Inflammatory macrophage (primary cell): ENCODE results near the gene SORCS2.

Source experiments
- DNase-seq, 2 donors: peaks; one replicate each; pipeline ENCODE4 v3.0.0-alpha.2; 2020 to 2022

Gene SORCS2

GRCh38 chr4:7309181-7309580 is 116.8 kb downstream of the SORCS2 start:
- no peak for DNase-seq

GRCh38 chr4:7309636-7310390 is 117.5 kb downstream of the SORCS2 start:
- no peak for DNase-seq

GRCh38 chr4:7310451-7310850 is 118.1 kb downstream of the SORCS2 start:
- DNase-seq = no peak

- DNase-seq = no peak
Observed at GRCh38 chr4:7311205-7311604, 118.9 kb downstream of the SORCS2 start.

GRCh38 chr4:7312691-7313090 is 120.4 kb downstream of the SORCS2 start:
- no peak for DNase-seq

GRCh38 chr4:7313347-7313811 is 121.0 kb downstream of the SORCS2 start:
- DNase-seq = no peak

GRCh38 chr4:7313991-7314390 is 121.7 kb downstream of the SORCS2 start:
- no peak for DNase-seq

GRCh38 chr4:7315286-7315685 is 122.9 kb downstream of the SORCS2 start:
- DNase-seq = no peak

- no peak for DNase-seq
Observed at GRCh38 chr4:7315935-7316334, 123.6 kb downstream of the SORCS2 start.

- DNase-seq = no peak
Observed at GRCh38 chr4:7319024-7319423, 126.7 kb downstream of the SORCS2 start.

- DNase-seq = no peak
Observed at GRCh38 chr4:7320206-7320797, 128.0 kb downstream of the SORCS2 start.

GRCh38 chr4:7322166-7322991 is 130.0 kb downstream of the SORCS2 start:
- no peak for DNase-seq

- no peak for DNase-seq
Observed at GRCh38 chr4:7323461-7323871, 131.1 kb downstream of the SORCS2 start.

- no peak for DNase-seq
Observed at GRCh38 chr4:7323872-7324650, 131.7 kb downstream of the SORCS2 start.

- DNase-seq = no peak
Observed at GRCh38 chr4:7324651-7325121, 132.3 kb downstream of the SORCS2 start.

GRCh38 chr4:7325541-7325940 is 133.2 kb downstream of the SORCS2 start:
- DNase-seq = no peak

- no peak for DNase-seq
Observed at GRCh38 chr4:7326306-7326692, 134.0 kb downstream of the SORCS2 start.

GRCh38 chr4:7326693-7327340 is 134.5 kb downstream of the SORCS2 start:
- no peak for DNase-seq

GRCh38 chr4:7327341-7327885 is 135.1 kb downstream of the SORCS2 start:
- DNase-seq = no peak

GRCh38 chr4:7328162-7328912 is 136.0 kb downstream of the SORCS2 start:
- no peak for DNase-seq
